Measurements from ENCODE around the gene AP3B2. TPM values are rescaled to one million over a fixed set of nuclear protein-coding genes. Genes with fewer than 3 reads are reported as not detected.

The AP3B2 gene
- total RNA-seq, 1 donor from 2014 or later = 0.84 TPM

DNA sequence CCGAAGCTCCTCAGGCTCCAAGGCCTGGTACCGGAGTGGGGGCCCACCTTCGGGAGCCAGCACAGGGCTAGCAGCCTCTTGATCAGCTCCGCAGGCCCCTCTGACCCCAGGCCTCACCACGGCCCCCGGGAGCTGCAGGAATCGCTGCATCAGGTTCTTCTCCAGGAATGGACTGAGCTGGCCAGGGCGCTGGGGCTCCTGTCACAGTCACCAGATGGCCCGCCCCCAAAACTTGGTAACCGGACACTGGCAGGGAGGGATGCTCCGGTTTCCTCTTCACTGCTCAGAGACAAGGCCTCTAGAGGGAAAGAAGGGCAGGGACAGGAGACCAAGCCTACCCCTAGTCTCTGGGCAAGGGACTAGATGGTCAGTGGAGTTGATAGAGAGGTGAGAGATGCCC, 9.9 kb downstream of the AP3B2 start:
- no peak for DNase-seq
- intact Hi-C loops (cut with micrococcal nuclease) = no loop called here

DNA sequence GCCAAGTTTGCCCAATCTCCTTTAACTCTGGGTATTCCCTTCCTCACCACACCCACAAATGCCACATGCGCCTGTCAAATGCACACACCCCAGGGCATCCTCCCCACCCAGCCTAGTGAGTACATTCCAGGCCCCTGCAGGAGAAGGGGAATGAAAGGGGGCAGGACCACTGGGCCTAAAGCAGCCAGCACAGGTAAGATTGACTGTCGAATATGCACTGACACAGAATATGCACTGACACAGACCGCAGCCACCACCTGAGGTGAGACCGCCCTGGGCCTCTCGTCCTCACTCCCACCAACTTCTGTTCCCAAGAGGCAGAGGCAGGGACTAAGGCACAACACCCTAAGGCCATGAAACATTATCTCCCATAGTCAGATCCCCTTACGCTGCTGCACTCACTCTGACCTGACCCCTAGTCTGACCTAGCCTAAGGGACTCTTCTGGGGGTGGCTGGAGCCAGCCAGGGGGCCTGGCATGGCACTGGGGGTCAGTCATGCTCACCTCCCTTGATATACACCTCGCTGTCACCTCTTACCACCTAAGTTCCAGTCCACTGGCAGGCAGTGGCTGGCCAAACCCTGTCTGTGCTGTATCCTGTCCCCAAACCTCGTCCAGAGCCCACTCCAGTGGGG, 10.8 kb downstream of the AP3B2 start:
- ATAC-seq = no peak

More for the DNA sequence above, 9.9 kb downstream of the AP3B2 start:
- ATAC-seq = no peak

GRCh38 chr15:82697735-82698407, 11.8 kb downstream of the AP3B2 start:
- ATAC-seq (no peak), DNase-seq (no peak)
- intact Hi-C loops (cut with micrococcal nuclease) = no loop called here

More for the DNA sequence above, 10.8 kb downstream of the AP3B2 start:
- no peak for DNase-seq
- intact Hi-C loops (cut with micrococcal nuclease) = no loop called here

DNA sequence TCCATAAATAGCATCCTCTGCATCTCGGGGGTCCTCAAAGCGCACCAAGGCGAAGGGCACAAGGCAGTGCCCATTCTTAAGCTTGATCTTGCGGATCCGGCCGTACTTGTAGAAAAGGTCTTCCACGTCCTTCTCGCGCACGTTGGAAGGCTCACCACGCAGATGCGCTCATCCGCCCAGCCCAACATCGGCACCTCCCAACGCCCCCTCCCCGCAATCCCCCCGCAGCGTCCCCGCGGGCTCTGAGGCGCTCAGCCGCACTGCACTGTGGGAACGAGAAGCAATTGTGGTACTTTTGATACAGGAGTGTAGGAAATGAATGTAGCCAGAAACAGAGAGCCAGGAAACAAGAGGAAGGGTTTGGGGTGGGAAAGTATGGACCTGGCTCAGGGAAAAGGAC, 17.5 kb downstream of the AP3B2 start:
- ATAC-seq (no peak), DNase-seq (no peak)
- intact Hi-C loops (cut with micrococcal nuclease) = no loop called here

DNA sequence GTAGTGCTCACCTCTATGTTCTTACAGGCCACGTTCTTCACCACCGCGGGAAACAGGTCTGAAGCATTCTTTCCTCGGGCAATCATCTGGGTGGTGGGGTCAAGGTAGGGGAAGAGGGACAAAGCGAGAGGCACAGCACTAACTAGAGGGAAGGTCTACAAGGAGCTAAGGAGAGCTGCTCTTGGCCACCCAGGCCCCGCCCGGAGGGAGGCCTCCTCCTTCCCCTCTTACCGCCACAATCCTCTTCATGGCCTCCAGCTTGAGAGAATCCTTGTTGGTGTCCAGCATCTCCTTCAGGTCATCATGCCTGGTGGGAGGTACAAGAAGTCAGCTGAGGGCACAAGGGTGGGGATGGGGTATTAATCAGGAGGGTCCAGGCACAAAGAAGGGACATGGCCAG, 20.5 kb downstream of the AP3B2 start:
- intact Hi-C loops (cut with micrococcal nuclease) = no loop called here
- ATAC-seq = no peak
- no peak for DNase-seq

DNA sequence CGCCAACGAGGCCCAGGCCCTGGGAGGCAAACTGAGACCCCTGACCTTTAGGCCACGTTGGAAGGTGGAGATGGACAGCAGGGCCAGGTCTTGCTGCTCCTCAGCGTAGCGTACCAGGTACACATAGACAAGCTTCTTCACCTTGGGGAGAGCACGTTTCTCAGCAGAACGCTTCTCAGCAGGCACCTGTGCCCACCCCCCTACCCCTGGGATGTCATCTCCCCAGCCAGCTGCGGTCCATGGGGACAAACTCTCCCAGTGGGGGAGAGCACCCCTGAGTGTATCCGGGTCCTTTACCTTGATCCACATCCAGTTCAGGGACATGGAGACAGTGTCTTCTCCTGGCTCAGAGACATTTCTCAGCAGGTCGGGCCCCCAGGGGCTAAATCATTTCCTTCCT, 21.0 kb downstream of the AP3B2 start:
- intact Hi-C loops (cut with micrococcal nuclease) = no loop called here
- DNase-seq (no peak), ATAC-seq (no peak)

DNA sequence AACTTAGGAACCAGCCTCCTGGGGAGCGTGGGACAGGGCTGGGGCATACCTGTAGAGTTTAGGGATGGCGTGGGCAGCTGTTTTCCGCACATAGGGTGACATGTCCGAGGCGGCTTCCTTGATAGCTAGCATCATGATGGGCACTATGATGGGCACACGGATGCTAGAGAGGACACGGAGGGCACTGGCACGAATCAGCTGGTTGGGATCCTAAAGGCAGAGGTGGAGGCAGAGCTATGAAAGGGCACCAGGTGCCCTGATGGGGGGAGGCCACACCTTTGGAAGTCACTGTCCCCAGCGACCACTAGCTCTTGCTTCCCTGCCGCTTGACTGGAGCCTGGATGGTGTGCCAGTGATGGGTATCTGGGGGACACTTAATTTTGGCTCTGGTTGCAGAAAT, 28.3 kb downstream of the AP3B2 start:
- no peak for DNase-seq
- intact Hi-C loops (cut with micrococcal nuclease) = no loop called here
- ATAC-seq = no peak

DNA sequence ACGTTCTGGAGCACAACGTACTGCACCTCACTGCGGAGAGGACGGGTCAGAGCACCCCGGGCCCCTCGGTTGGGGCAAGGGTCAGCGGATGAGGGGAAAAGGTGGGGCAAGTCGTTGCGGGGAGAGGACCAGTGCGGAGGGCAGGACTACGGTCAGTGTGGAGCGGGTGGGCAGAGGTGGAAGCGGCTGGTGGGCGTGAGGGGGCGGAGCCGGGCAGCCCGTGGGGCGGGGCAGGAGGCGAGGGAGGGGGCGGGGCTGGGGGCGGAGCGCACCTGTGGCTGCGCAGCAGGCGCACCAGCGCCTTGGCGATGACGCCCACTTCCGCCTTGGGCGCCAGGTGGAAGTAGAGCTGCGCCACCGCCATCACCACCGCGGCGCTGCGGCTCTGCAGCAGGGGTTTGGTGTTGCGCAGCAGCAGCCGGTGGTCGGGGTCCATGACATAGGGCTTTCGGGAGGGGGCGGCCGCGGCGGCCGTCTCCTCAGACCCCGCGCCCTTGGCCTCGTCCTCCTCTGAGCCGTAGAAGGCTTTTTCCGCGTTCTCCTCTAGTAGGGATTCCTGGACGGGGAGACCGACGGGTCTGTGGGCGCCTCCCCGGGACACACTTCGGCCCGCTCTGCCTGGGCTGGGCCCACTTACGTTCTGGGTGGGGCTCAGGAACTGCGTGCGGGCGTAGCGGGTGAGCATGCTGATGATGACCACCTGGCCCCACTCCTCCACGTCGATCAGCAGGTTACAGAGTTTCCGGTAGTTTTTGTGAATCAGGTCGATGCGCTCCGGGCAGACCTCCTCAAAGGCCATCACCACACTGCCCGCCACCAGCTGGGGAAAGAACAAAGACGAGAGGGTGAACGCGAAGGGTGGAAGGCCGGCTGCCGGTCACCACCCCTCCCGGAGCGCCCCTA, 29.2 kb downstream of the AP3B2 start:
- DNase-seq (peak; percentile 35), ATAC-seq (peak; percentile 42)
- intact Hi-C loops (cut with micrococcal nuclease) = no loop called here

- ATAC-seq = no peak
- intact Hi-C loops (cut with micrococcal nuclease) = no loop called here
- DNase-seq = no peak
Observed at GRCh38 chr15:82679626-82680199, 30.0 kb downstream of the AP3B2 start.

- no peak for DNase-seq
- no peak for ATAC-seq
- intact Hi-C loops (cut with micrococcal nuclease) = no loop called here
Observed at GRCh38 chr15:82677720-82678323, 31.9 kb downstream of the AP3B2 start.

DNA sequence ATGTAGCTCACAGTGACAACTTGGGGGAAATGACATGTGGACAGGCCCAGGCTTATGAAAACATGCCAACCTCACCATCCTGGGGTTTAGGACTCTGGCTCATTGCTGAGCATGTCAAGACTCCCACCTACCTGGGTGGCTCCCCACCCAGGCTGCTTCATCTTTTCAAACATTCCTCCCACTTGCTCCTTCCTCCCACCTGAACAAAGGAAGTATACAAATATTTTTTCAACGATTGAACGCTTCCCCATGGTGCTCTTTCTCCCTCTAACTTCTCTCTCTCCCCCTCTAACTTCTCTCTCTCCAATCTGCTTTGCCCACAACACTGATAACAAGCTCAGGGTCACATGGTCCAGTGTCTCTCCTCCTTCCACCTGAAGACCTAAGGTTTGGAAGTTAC, 34.8 kb downstream of the AP3B2 start:
- ATAC-seq (no peak), DNase-seq (no peak)
- intact Hi-C loops (cut with micrococcal nuclease) = no loop called here

DNA sequence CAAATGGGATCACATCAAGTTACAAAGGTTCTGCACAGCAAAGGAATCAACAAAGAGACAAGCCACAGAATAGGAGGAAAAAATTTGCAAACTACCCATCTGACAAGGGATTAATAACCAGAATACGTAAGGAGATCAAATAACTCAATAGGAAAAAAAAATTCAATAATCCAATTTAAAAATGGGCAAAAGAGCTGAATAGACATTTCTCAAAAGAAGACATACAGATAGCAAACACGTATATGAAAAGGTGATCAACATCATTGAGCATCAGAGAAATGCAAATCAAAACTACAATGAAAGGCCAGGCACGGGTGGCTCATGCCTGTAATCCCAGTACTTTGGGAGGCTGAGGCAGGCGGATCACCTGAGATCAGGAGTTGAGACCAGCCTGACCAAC, 39.0 kb downstream of the AP3B2 start:
- ATAC-seq (no peak), DNase-seq (no peak)
- intact Hi-C loops (cut with micrococcal nuclease) = no loop called here

DNA sequence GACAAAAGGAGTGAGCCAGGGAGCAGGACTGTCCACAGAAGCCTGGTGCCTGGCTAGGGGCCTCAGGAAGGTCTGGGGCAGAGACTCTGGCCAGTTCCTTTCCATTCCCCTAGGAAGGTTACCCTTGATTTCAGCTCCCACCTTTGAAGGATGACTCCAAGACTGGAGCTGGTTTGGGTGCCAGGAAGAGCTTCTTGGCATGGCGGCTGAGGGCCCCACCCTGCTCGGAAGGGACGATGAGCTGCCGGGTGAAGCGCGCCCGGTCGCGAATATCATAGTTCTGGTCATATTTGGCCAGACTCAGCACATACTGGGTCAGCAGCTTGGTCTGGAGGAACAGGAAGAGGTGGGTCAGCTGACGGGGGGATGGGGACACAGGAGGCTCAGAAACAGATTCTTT, 43.1 kb downstream of the AP3B2 start:
- intact Hi-C loops (cut with micrococcal nuclease) = no loop called here

DNA sequence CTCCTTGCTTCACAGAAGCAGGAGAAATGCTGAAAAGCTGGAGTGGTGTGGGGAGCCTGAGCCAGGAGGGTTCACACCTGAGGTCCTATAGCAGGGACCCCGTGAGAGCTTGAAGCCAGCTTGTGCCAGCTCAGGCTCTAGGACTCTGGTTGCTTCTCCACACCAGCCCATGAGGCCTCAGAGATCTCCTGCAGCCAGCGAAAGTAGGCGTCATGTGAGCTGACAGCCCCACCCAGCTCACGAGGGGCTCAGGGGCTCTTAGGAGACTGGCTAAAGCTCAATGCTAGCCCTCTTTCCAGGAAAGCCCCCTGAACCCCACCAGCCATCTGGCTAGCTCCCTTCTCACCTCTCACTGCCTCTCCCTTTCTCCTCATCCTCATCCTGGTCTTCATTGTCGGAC, 45.7 kb downstream of the AP3B2 start:
- no peak for ATAC-seq
- intact Hi-C loops (cut with micrococcal nuclease) = no loop called here
- DNase-seq = no peak

More for the DNA sequence above, 43.1 kb downstream of the AP3B2 start:
- no peak for ATAC-seq
- DNase-seq = no peak

DNA sequence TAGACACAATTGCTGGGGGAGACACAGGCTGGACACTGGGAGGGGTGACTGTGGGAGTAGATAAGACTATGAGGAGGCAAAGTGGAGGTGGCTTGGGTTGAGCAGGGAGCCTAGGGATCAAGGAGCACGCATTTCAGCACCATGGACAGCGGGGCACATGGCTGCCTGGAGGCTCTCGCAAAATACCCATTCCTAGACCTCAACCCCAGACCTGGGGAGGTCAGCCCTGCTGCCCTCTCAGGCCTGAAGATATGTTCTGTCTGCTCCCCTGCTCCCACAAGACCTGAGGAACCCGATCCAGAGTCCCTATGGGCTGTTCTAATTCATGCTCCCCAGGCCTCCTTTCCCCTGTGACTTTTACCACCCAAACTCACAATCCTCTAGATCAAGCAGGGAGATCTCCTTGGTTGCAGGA, 46.5 kb downstream of the AP3B2 start:
- DNase-seq (peak; percentile 66), ATAC-seq (no peak)
- intact Hi-C loops (cut with micrococcal nuclease) = no loop called here

DNA sequence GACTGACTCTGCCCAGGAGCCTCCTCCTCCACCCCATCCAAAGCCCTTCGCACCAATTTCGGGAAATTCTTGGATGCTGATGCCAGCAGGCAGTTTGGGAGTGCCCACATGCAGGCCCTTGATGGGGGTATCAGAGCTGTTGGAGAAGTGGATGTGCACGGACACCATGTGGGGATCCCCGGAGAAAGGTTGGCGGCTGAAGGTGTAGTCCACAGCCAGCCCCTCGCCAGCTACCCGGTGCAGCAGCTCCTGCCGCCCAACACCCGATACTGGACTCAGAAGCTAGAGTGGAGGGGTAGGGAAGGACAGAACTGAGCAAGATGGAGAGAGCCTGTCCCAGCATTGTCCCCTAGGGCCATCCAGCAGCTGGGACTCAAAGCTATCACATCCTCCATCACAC, 47.0 kb downstream of the AP3B2 start:
- intact Hi-C loops (cut with micrococcal nuclease) = no loop called here
- ATAC-seq (no peak), DNase-seq (no peak)

- intact Hi-C loops (cut with micrococcal nuclease) = no loop called here
- DNase-seq (no peak), ATAC-seq (no peak)
Observed at GRCh38 chr15:82660378-82660777, 49.3 kb downstream of the AP3B2 start.

DNA sequence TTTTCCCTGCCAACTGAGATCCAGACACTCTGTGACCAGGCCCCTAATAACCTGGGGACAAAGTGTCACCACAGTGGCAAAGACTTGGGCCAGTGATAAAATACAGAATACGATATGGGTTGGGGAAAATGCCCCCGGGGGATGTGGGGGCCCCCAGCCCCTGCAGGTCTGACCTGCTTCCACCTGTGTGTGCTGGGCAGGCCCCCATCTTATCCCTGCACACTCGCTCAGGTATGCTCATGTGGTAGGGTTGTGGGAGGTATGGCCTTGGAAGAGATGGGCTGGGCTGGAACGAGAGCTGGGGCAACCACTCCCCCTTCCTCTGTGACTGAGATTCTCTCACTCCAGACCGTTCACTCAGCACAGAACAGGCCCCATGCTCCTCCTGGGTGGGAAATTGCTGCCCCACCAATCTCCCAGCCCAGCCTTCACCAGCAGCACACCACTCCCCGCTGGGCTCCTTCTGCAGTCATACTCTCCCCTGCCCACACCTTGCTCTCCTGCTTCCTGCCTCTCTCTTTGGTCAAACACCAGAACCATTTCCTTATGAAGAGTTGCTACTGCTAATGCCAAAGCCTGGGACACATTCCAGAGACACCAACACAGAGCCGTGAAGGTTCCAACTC, 52.9 kb downstream of the AP3B2 start:
- DNase-seq = no peak
- intact Hi-C loops (cut with micrococcal nuclease) = no loop called here

DNA sequence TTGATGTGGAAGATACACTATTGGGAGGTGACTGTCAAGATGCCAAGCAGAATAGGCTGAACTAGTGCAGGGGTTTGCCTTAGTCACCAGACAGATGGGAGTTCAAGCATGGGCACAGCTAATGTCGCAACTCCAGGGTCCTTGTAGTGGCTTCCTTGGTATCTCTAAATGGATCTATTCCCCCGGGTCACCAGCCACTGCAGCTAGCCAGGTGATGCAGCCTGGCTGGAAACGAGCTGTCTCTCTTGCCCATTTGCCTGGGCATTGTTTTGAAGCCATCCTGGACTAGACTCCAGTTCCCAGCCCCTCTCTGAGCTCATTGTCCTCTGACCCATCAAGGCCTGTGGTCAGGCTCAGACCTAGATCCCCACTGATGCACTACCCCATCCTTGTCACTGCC, 54.1 kb downstream of the AP3B2 start:
- intact Hi-C loops (cut with micrococcal nuclease) = no loop called here
- no peak for DNase-seq
- ATAC-seq = no peak

More for the DNA sequence above, 52.9 kb downstream of the AP3B2 start:
- ATAC-seq = no peak

Measured in left ventricle myocardium superior (tissue), 1 donor.